Subcutaneous adipose tissue (tissue), 4 donors: Measurements from ENCODE around the gene UBR3. TPM values are rescaled to one million over a fixed set of nuclear protein-coding genes. Genes with fewer than 3 reads are reported as not detected.

ENCODE experiments used
- CTCF ChIP-seq: fragments of 450-650 bp; IDR thresholded peaks from one replicate; pipeline ENCODE4 v1.5.1; 2016; ENCODE audit warnings: low read depth, mild to moderate bottlenecking, control low read depth, antibody characterized with exemption, moderate library complexity
- total RNA-seq, 4 donors: library from RNA; depleted of rRNA; stranded (reverse); fragments of >200 nt; gene quantifications; one replicate each; pipeline ENCODE4 v1.1.0, GENCODE V29; 2016

UBR3 gene
- total RNA-seq, 4 donors from 2014 or later = 80.7 to 128 (median 101) TPM

GRCh38 chr2:169900686-169901085 lies 73.4 kb downstream of the UBR3 start:
- no peak for TF ChIP-seq CTCF

DNA sequence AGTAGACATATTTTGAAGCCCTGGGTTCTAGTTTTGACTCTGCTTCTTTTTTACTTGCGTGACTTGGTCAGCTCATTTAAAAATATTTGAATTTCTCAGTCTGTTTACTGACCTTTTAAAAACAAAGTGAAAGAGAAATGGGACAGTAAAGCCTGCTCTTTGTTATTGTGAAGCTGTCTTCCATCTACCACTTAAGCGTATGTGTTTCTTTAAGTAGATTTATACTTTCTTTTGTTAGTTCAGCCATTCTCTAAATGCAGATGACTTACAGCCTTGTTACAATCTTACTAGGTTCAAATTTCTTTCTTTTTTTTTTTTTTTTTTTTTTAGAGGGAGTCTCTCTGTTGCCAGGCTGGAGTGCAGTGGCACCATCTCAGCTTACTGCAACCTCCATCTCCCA lies 79.5 kb downstream of the UBR3 start:
- TF ChIP-seq CTCF = no peak

GRCh38 chr2:169909376-169909775 lies 82.1 kb downstream of the UBR3 start:
- no peak for TF ChIP-seq CTCF

DNA sequence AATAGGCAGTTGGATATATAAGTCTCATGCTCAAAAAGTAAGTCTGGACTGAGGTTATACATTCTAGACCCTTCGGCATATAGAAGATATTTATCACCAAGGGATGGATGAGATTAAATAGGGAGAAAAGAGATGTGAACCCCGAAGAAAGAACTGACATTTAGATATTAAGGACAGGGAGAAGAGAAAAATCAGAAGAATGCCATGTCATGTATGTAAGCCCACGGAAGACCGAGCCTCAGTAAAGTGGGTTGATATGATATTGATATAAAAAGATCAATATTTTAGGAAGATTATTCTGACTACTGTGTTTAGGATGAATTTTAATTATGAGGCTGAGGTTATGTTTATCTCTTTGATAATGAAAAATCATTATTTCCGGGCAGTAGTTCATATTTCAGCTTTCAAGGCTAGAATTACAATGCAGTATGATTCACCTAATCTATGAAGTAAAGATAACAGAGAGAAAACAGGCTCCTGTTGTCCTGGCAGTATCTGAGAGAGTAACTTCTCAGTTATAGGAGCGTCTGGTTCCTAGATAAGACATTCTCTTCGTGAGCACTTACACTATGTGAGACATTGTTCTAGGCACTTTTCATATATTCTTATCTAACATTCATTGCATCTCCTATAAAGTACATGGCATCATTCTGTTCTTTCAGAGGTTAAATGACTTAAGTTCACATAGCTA lies 83.0 kb downstream of the UBR3 start:
- no peak for TF ChIP-seq CTCF

- no peak for TF ChIP-seq CTCF
Observed at GRCh38 chr2:169911119-169911518, 83.9 kb downstream of the UBR3 start.

DNA sequence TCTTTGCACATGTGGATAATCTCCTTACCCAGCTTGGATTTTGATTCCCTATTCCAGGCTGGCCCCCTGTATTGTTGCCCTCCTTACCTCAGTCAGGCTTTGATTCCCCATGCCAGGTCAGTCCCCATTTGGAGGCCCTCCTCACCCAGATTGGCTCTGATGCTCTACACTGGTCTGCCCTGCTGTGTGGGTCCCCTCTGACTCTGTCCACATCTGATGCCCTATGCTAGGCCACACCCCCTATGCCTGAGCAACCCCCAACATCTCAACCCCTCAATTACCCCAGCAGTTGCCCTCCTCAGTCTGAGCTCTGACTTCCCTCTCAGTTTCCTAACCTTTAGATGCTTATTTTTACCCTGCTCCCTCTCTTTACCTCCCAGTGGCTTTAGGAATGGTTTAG lies 89.4 kb downstream of the UBR3 start:
- TF ChIP-seq CTCF = no peak

- no peak for TF ChIP-seq CTCF
Observed at GRCh38 chr2:169923977-169924376, 96.7 kb downstream of the UBR3 start.
